ENCODE data around the gene EXD3.
"Not testable (repeated sequence)": the region's sequence is repeated elsewhere in the genome, so short reads cannot be mapped to it uniquely, and the experiment has no call there.

EXD3 gene

DNA sequence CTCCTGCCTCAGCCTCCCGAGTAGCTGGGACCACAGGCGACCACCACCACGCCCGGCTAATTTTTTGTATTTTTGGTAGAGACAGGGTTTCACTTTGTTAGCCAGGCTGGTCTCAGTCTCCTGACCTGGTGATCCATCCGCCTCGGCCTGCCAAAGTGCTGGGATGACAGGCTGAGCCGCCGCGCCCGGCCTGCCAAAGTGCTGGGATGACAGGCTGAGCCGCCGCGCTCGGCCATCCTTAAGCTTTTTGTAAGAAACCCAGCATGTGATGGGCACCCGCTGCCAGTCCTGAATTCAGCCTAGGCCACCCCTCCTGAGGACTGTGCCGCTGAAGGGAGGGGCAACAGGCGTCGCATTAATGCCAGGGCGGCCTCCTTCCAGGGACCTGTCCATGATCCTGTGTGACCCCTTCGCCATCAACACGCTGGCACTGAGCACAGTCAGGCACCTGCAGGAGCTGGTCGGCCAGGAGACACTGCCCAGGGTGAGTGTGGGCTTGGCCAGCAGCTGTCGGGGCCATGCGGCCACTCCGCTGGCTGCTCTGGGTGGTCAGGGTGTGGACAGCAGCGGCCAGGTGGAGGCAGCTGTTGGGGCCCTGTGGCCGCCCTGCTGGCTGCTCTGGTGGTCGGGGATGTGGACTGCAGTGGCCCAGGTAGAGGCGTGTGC is 157.3 kb downstream of the EXD3 start:
- no peak for DNase-seq

DNA sequence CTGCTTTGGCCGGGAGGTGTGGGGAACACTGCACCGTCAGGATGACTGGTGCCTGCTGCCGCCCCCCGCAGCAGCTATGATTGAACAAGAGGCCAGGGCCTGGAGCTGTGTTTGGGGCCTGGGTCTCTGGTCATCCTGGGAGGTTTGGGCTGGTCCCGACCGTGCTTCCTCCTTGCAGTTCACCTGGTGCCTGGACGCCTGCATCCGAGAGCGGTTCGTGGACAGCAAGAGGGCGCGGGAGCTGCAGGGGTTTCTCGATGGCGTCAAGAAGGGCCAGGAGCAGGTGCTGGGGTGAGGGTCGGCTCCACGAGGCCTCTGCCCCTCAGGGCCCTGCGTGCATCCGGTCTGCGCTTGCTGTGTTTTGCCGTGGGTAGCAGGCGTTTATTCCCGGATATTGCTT is 158.9 kb downstream of the EXD3 start:
- DNase-seq, result no peak

DNA sequence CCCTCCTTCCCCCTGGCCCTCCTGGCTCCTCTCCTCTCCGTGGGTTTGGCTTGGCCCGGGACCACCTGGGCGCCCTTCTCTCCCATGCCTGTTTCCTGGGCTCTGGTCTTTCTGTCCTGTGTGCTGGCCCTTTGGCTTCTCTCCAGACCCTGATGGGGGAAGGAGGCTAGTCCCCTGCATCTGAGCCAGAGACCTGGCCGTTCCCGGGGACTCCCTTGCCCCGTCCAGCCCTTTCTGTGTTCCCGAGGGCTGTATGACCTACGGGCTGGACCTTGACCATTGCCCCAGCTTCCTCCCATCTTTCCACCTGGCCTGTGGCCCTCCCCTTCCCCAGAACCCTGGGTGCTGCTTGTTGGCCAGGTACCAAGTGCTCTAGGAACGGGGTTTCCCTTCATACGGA is 159.5 kb downstream of the EXD3 start:
- no peak for DNase-seq

DNA sequence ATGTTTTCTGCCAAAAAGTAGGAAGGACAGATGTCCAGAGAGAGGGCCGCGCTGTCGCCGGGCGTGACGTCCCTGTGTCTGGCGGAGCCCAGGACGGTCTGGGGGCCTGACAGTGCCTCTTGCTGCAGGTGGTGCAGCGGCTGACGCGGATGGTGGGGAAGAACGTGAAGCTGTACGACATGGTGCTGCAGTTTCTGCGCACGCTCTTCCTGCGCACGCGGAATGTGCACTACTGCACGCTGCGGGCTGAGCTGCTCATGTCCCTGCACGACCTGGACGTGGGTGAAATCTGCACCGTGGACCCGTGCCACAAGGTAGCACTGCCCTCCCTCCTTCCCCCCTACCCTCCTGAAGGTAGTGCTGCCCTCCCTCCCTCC is 160.1 kb downstream of the EXD3 start:
- no peak for DNase-seq

DNA sequence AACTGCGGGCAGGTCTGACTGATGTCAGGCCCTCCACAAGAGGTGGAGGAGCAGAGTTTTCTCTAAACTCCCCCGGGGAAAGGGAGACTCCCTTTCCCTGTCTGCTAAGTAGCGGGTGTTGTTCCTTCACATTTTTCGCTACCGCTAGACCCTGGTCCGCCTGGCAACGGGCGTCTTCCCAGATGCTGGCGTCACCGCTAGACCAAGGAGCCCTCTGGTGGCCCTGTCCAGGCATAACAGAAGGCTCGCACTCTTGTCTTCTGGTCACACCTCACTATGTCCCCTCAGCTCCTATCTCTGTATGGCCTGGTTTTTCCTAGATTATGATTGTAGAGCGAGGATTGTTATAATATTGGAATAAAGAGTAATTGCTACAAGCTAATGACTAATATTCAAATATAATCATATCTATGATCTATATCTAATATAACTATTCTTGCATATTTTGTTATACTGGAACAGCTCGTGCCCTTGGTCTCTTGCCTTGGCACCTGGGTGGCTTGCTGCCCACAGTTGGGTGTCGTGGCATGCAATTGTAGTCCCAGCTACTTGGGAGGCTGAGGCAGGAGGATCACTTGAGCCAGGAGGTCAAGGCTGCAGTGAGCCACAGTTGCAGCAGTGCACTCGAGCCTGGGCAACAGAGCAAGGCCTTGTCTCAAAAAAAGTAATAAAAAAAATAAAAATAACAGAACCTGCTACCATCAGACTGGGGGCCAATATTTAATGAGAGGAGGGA is 160.6 kb downstream of the EXD3 start:
- not testable (repeated sequence) for DNase-seq
